C4-2B (cell line): ENCODE results near the gene FRMD4A.

Experiments
- ZFX ChIP-seq: fragments of 450-650 bp; IDR thresholded peaks from 2 replicates; pipeline ENCODE4 v1.6.1; 2017
- TF ChIP-seq, protein P1 (sequence below): fragments of 450-650 bp; conservative IDR thresholded peaks from 2 replicates; pipeline ENCODE4 v1.5.1; 2017; ENCODE audit warnings: mild to moderate bottlenecking

- no peak for TF ChIP-seq ZFX
- TF ChIP-seq, protein P1, sequence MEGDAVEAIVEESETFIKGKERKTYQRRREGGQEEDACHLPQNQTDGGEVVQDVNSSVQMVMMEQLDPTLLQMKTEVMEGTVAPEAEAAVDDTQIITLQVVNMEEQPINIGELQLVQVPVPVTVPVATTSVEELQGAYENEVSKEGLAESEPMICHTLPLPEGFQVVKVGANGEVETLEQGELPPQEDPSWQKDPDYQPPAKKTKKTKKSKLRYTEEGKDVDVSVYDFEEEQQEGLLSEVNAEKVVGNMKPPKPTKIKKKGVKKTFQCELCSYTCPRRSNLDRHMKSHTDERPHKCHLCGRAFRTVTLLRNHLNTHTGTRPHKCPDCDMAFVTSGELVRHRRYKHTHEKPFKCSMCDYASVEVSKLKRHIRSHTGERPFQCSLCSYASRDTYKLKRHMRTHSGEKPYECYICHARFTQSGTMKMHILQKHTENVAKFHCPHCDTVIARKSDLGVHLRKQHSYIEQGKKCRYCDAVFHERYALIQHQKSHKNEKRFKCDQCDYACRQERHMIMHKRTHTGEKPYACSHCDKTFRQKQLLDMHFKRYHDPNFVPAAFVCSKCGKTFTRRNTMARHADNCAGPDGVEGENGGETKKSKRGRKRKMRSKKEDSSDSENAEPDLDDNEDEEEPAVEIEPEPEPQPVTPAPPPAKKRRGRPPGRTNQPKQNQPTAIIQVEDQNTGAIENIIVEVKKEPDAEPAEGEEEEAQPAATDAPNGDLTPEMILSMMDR, result no peak
Observed at GRCh38 chr10:13669901-13670300, 660.8 kb downstream of the FRMD4A start.
